Tibial nerve (tissue), 4 donors: ENCODE data around the gene S100A13. TPM values are rescaled to one million over a fixed set of nuclear protein-coding genes. Genes with fewer than 3 reads are reported as not detected.
A peak's percentile ranks its signal among the peaks of the same experiment; 100 is the strongest.

ENCODE experiments used
- DNase-seq, 2 donors: peaks; one replicate each; pipeline ENCODE4 v3.0.0-alpha.2; 2019; ENCODE audit warnings: low spot score in 2 of 2
- H3K27ac ChIP-seq, 4 donors: fragments of 200-600 bp; sonication (generic) in 3 of 4; one replicate each; pipeline ENCODE4 v1.5.1; 2017 to 2019; ENCODE audit warnings: mild to moderate bottlenecking in 1 of 4
- H3K27me3 ChIP-seq, 2 donors: fragments of 200-600 bp; sonication (generic) in 1 of 2; one replicate each; pipeline versions ENCODE4 v1.5.1 to v1.6.0; 2017 to 2019
- H3K36me3 ChIP-seq, 3 donors: fragments of 200-600 bp; sonication (generic); one replicate each; pipeline ENCODE4 v1.5.1; 2018 to 2019
- H3K4me1 ChIP-seq, 4 donors: fragments of 200-600 bp; sonication (generic) in 3 of 4; one replicate each; pipeline ENCODE4 v1.5.1; 2017 to 2019
- H3K4me3 ChIP-seq, 4 donors: fragments of 200-600 bp; sonication (generic) in 3 of 4; one replicate each; pipeline ENCODE4 v1.5.1; 2017 to 2019; ENCODE audit warnings: mild to moderate bottlenecking in 1 of 4, moderate library complexity in 1 of 4
- H3K9me3 ChIP-seq, 4 donors: fragments of 200-600 bp; sonication (generic) in 3 of 4; one replicate each; pipeline ENCODE4 v1.5.1; 2017 to 2019
- CTCF ChIP-seq, 5 experiments: fragments of 200-600 bp in 3 of 5; fragments of 450-650 bp in 2 of 5; sonication (generic) in 3 of 5; IDR thresholded peaks; one replicate each; pipeline ENCODE4 v1.5.1; 2016 to 2019; ENCODE audit warnings: antibody characterized with exemption in 5 of 5, mild to moderate bottlenecking in 3 of 5, moderate library complexity in 2 of 5
- EP300 ChIP-seq, 2 donors: sonication (generic); formaldehyde crosslinking; IDR thresholded peaks; one replicate each; pipeline ENCODE4 v1.6.1; 2017; ENCODE audit warnings: antibody characterized with exemption in 2 of 2, mild to moderate bottlenecking in 1 of 2
- POLR2A ChIP-seq, 2 donors: fragments of 450-650 bp; IDR thresholded peaks; one replicate each; pipeline ENCODE4 v1.6.1; 2017; ENCODE audit warnings: antibody characterized with exemption in 2 of 2, mild to moderate bottlenecking in 2 of 2, moderate library complexity in 2 of 2
- WGBS, 2 donors: methylation state at CpG; one replicate each; pipeline ENCODE4 v1.1.5; 2018; 5-methylcytosine and 5-hydroxymethylcytosine counted together
- total RNA-seq, 4 donors: library from RNA; depleted of rRNA; stranded (reverse); fragments of >200 nt; gene quantifications; one replicate each; pipeline ENCODE4 v1.1.0, GENCODE V29; 2016

S100A13 gene
- total RNA-seq, 4 donors from 2014 or later = 74.4 to 151 (median 121) TPM

- peak overlapping the region in 2 of 4 donors; percentile 90 to 96 for H3K27ac ChIP-seq
- H3K4me3 ChIP-seq = no peak overlapping the region
- no peaks in the 10 kb centered on the region for H3K27me3 ChIP-seq
- H3K9me3 ChIP-seq = no peaks in the 10 kb centered on the region
- TF ChIP-seq EP300 (IDR thresholded peaks at IDR 0.05) (no peak), CTCF (IDR thresholded peaks at IDR 0.05) (no peak), POLR2A (IDR thresholded peaks at IDR 0.05) (no peak)
- DNase-seq = no peak
- H3K36me3 ChIP-seq = peaks cover 0 to 2% (median 0%) of the 10 kb centered on the region in 3 donors
- 80 to 83% methylated on average over 6 to 7 of the region's 7 CpGs for WGBS, 2 donors
- H3K4me1 ChIP-seq = peaks cover 0 to 64% (median 27%) of the 10 kb centered on the region in 4 donors
These were observed 3.1 kb upstream of the S100A13 start for GRCh38 chr1:153630384-153630783.

GRCh38 chr1:153629971-153630370, 2.7 kb upstream of the S100A13 start:
- Histone ChIP-seq H3K36me3 (peaks cover 0 to 3% (median 0%) of the 10 kb centered on the region in 3 donors), H3K4me3 (no peak overlapping the region), H3K9me3 (no peaks in the 10 kb centered on the region), H3K4me1 (peaks cover 0 to 60% (median 24%) of the 10 kb centered on the region in 4 donors), H3K27me3 (no peaks in the 10 kb centered on the region), H3K27ac (peak overlapping the region in 2 of 4 donors; percentile 90 to 96)
- DNase-seq = no peak
- WGBS, 2 donors = 71 to 86% methylated on average over 1 of the region's 1 CpG
- TF ChIP-seq EP300 (IDR thresholded peaks at IDR 0.05) (no peak), POLR2A (IDR thresholded peaks at IDR 0.05) (no peak), CTCF (IDR thresholded peaks at IDR 0.05) (no peak)

GRCh38 chr1:153629343-153629665, 2.0 kb upstream of the S100A13 start:
- Histone ChIP-seq H3K4me1 (peaks cover 0 to 57% (median 24%) of the 10 kb centered on the region in 4 donors), H3K27me3 (no peaks in the 10 kb centered on the region), H3K9me3 (no peaks in the 10 kb centered on the region), H3K4me3 (no peak overlapping the region), H3K36me3 (peaks cover 0 to 7% (median 0%) of the 10 kb centered on the region in 3 donors), H3K27ac (peak overlapping the region in 3 of 4 donors; percentile 82 to 96 (median 90))
- no peak for DNase-seq
- WGBS, 2 donors = 57 to 66% methylated on average over 5 of the region's 5 CpGs
- TF ChIP-seq EP300 (IDR thresholded peaks at IDR 0.05) = no peak
- TF ChIP-seq POLR2A (IDR thresholded peaks at IDR 0.05) = no peak
- TF ChIP-seq CTCF (IDR thresholded peaks at IDR 0.05) = no peak

- no peak for TF ChIP-seq CTCF (IDR thresholded peaks at IDR 0.05)
- TF ChIP-seq EP300 (IDR thresholded peaks at IDR 0.05) = no peak
- TF ChIP-seq POLR2A (IDR thresholded peaks at IDR 0.05) = no peak
- Histone ChIP-seq H3K36me3 (peaks cover 0 to 11% (median 0%) of the 10 kb centered on the region in 3 donors), H3K4me3 (no peak overlapping the region), H3K27ac (peak overlapping the region; percentile 79 to 96 (median 86)), H3K9me3 (no peaks in the 10 kb centered on the region), H3K4me1 (peaks cover 0 to 62% (median 25%) of the 10 kb centered on the region in 4 donors), H3K27me3 (no peaks in the 10 kb centered on the region)
- 77 to 88% methylated on average over 6 of the region's 6 CpGs for WGBS, 2 donors
- no peak for DNase-seq
These were observed 1.5 kb upstream of the S100A13 start for GRCh38 chr1:153628638-153629342.
